GM13976 (cell line): ENCODE data around the gene FCRL6.

Experiments used
- DNase-seq: peaks from one replicate; pipeline ENCODE4 v3.0.0; 2012; ENCODE audit warnings: low spot score
- in situ Hi-C: fragments of 300-500 bp; cut with MboI; formaldehyde crosslinking; loops from one replicate; pipeline ENCODE4 v1.12.0; 2022; ENCODE audit warnings: low sequenced_read_pairs, mixed read lengths, inconsistent platforms; ENCODE audit not compliant: unreplicated experiment
- TF ChIP-seq, protein P1 (sequence below): IDR thresholded peaks from 2 replicates; pipeline ENCODE4 v1.5.1; 2012; ENCODE audit warnings: borderline replicate concordance, mild to moderate bottlenecking; ENCODE audit not compliant: insufficient read depth; ENCODE audit errors: extremely low read depth, missing control alignments, control extremely low read depth

Gene FCRL6

DNA sequence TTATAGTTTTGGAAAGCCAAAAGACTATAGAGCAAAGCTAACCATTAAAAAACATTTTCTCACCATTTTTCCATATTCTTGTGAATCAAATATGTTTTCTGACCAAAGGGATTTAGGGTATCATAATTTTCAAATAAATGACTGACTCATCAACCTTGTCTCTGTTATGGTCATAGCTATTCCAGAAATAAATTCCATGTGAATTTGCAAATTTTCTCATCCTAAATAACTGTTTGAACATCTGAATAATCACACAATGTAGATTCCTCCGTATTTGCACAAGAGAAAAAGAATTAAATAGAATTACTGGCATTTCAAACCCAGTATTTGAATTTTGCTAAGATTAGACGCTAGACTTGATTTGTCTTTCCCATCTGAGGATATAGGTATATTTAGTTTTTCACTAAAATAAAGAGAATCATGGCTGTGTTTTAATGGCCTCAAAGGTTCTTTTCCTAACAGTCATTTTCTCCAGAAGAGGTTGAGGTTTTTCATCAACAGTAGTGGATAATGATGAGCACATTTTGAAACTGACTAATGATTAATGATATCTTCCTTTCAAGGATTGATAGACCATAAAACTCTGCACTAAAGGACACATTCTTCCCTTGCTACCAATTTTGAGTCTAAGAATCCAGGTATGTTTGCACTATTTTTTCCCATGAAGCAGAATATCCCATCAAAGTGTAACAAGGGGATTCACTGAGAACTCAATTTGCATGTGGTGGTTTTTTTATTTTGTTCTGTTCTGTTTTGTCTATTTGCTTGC is 30.8 kb upstream of the FCRL6 start:
- in situ Hi-C loops = no loop called here
- no peak for DNase-seq
- TF ChIP-seq, protein P1, sequence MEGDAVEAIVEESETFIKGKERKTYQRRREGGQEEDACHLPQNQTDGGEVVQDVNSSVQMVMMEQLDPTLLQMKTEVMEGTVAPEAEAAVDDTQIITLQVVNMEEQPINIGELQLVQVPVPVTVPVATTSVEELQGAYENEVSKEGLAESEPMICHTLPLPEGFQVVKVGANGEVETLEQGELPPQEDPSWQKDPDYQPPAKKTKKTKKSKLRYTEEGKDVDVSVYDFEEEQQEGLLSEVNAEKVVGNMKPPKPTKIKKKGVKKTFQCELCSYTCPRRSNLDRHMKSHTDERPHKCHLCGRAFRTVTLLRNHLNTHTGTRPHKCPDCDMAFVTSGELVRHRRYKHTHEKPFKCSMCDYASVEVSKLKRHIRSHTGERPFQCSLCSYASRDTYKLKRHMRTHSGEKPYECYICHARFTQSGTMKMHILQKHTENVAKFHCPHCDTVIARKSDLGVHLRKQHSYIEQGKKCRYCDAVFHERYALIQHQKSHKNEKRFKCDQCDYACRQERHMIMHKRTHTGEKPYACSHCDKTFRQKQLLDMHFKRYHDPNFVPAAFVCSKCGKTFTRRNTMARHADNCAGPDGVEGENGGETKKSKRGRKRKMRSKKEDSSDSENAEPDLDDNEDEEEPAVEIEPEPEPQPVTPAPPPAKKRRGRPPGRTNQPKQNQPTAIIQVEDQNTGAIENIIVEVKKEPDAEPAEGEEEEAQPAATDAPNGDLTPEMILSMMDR = no peak

DNA sequence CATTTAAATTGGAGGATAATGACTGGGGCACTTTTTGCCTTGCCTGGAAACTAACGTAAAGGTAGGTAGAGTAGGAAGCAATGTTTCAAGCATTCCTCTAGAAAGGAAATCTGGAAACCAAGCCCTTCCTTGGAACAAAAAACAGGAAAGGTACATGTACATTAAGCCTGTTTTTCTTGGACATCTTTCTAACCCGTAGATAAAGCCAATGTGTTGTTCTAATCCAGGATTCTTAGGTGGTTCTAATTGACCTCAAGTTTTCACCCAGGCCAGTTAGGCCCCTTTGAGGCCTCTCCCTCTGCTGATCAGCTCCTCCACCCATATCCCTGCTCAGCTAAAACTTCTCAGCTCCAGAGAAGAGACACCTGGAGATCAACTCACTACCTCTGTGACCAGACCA is 27.7 kb upstream of the FCRL6 start:
- in situ Hi-C loops = no loop called here
- TF ChIP-seq, protein P1 = no peak

DNA sequence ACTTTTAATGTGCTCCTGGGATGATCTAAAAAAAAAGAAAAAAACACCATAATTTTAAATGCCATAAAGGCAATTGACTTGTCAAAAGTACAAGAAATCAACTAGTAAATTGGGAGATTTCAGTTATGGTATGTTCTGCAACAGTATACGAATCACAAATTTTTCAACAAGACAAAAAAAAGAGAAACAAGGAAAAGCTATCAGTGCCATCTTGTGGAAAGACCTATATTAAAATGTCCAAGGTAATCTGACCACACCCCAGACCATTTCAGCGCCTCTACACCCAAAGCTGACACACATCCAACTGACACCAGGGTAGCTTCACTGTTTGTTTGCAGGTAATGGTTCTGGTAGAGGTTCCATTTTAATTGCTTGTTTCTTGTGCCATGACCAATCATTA is 26.4 kb upstream of the FCRL6 start:
- TF ChIP-seq, protein P1 = no peak
- in situ Hi-C loops = loop anchor here (25.0 kb wide), 2 partner anchors 237 to 638 kb away; no protein-coding TSS in a partner anchor
- DNase-seq = no peak

More for the DNA sequence above, 27.7 kb upstream of the FCRL6 start:
- DNase-seq = no peak

DNA sequence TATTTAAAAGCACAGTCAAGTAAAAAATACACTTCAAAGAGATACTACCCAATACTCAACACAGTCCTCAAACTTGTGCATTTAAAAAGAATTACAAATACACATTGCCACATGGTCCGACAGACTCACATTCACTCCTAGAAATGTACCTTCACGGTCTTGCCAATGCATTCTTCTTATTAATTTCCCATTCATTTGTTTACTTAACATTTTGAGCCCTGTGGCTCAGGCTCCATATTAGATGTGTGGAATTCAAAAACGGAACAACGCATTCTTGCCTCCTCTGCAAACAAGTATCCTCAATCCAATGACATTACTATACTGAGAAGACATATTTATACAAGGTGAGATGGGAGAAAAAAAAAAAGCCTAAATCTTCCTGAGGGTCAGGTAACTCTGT is 23.9 kb upstream of the FCRL6 start:
- in situ Hi-C loops = loop anchor here (25.0 kb wide), 2 partner anchors 234 to 641 kb away; no protein-coding TSS in a partner anchor
- no peak for DNase-seq
- TF ChIP-seq, protein P1 = no peak

DNA sequence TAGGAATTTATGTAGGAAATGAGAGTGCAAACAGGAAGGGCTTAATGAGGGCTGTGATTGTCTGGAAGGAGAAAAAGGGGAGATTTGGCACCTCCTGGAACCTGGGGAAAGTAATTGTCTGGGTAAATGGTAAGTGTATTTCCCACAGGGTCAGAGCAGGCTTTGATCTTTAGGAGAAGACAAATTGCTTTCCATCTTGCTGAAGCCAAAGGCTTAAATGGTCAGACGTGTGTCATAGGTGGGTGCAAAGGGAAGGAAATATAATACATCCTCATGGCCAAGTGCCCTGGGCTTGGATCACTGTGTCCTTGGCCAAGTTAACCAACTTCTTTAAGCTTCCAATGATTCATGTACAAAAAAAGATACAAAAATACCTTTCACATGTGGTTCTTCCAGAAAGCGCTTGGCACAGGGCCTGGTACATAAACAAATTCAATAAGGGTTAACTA is 22.7 kb upstream of the FCRL6 start:
- in situ Hi-C loops = loop anchor here (25.0 kb wide), 2 partner anchors 233 to 642 kb away; no protein-coding TSS in a partner anchor
- TF ChIP-seq, protein P1 = no peak

DNA sequence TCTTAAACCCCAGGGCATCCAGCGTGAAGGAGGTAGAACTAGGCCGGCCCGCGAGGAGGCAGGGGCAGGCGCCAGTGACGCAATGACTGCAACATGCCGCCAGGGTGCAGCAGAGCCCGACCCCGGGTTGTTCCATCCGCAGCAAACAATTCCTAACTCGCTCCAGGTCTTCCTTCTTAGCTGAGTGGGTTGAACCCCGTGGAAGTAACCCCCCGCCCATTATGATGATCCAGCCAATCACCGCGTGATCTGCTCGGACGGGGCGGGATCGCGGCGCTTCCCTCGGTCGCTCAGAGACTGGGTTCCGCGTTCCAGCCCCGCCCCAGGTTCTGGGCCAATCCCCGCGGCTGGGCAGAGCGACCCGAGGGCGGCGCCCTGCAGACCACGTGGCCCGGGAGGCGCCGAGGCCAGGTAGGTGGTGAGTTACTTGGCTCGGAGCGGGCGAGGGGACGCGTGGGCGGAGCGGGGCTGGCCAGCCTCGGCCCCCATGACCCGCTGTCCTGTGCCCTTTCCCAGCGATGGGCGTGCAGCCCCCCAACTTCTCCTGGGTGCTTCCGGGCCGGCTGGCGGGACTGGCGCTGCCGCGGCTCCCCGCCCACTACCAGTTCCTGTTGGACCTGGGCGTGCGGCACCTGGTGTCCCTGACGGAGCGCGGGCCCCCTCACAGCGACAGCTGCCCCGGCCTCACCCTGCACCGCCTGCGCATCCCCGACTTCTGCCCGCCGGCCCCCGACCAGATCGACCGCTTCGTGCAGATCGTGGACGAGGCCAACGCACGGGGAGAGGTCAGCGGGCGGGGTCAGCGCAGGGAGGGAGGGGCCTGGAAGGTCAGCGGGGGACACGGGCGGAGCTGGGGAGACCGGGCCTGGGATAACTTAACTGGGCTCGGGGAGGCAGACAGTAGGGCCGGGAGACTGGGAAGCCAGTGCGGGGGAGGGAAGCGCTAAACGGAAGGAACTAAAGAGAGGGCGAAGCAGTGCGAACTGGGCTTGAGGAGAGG is 21.3 kb upstream of the FCRL6 start, which contains the start of gene DUSP23:
Gene DUSP23 (plus strand): TSS at position 380 of the 1,000 bp plus-strand sequence. CDS start 139 bp downstream, at position 519.
- in situ Hi-C loops = loop anchor here (25.0 kb wide), 2 partner anchors 231 to 644 kb away; no protein-coding TSS in a partner anchor
- TF ChIP-seq, protein P1 = peak; percentile 90
- DNase-seq = peak; percentile 98

More for the DNA sequence above, 22.7 kb upstream of the FCRL6 start:
- DNase-seq = no peak
